Thyroid gland (tissue), 4 donors: ENCODE results near the gene TTC3.

ENCODE experiments used
- POLR2A ChIP-seq, 2 donors: fragments of 450-650 bp; IDR thresholded peaks; one replicate each; pipeline ENCODE4 v1.6.1; 2017; ENCODE audit warnings: antibody characterized with exemption in 2 of 2, mild to moderate bottlenecking in 2 of 2, moderate library complexity in 1 of 2
- TF ChIP-seq, protein P1 (sequence below), 6 experiments: fragments of 200-600 bp in 3 of 6; fragments of 450-650 bp in 3 of 6; sonication (generic) in 3 of 6; IDR thresholded peaks; one replicate each; pipeline ENCODE4 v1.5.1; 2016 to 2019; ENCODE audit warnings: antibody characterized with exemption in 6 of 6, mild to moderate bottlenecking in 2 of 6, inconsistent platforms in 1 of 6, moderate library complexity in 1 of 6

DNA sequence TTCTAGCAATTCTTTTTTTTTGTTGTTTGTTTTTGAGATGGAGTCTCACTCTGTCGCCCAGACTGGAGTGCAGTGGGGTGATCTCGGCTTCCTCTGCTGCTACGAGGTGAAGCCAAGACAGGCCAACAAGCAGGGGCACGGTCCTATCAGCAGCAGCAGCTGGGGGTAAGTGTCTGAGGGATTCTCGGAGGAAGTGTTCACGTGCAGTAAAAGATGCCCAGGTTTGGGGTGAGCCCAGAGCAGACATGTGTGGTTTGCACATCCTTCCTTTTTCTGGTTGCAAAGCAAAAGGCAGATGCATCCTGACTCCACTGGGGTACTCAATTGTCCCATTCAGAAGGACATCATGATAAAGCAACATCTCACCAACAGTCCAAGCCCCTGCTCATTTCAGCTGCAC, 27.9 kb upstream of the TTC3 start:
- no peak for TF ChIP-seq POLR2A (IDR thresholded peaks at IDR 0.05)
- TF ChIP-seq, protein P1, sequence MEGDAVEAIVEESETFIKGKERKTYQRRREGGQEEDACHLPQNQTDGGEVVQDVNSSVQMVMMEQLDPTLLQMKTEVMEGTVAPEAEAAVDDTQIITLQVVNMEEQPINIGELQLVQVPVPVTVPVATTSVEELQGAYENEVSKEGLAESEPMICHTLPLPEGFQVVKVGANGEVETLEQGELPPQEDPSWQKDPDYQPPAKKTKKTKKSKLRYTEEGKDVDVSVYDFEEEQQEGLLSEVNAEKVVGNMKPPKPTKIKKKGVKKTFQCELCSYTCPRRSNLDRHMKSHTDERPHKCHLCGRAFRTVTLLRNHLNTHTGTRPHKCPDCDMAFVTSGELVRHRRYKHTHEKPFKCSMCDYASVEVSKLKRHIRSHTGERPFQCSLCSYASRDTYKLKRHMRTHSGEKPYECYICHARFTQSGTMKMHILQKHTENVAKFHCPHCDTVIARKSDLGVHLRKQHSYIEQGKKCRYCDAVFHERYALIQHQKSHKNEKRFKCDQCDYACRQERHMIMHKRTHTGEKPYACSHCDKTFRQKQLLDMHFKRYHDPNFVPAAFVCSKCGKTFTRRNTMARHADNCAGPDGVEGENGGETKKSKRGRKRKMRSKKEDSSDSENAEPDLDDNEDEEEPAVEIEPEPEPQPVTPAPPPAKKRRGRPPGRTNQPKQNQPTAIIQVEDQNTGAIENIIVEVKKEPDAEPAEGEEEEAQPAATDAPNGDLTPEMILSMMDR (IDR thresholded peaks at IDR 0.05) = no peak
